HG03439 (cell line): ENCODE data around the gene UGT2B10.

Source experiments
- ATAC-seq: cut with Tn5 transposase; IDR thresholded peaks from one replicate; pipeline ENCODE4 v1.9.1; 2021; ENCODE audit warnings: mild to moderate bottlenecking, moderate library complexity; ENCODE audit not compliant: unreplicated experiment

The UGT2B10 gene

DNA sequence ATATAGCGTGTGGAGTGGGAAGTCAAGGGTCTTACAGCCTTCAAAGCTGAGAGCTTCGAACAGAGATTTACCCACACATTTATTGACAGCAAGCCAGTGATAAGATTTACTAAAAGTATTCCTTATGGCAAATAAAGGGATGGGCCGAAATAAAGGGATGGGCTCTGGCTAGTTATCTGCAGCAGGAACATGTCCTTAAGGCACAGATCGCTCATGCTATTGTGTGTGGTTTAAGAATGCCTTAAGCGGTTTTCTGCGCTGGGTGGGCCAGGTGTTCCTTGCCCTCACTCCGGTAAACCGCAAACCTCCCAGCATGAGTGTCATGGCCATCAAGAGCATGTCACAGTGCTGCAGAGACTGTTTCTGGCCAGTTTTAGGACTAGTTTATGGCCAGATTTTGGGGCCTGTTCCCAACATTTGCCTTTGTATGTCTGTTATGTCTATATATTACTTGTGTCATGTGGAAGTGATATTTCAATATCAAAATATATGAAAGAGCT, 53.5 kb downstream of the UGT2B10 start:
- no peak for ATAC-seq

DNA sequence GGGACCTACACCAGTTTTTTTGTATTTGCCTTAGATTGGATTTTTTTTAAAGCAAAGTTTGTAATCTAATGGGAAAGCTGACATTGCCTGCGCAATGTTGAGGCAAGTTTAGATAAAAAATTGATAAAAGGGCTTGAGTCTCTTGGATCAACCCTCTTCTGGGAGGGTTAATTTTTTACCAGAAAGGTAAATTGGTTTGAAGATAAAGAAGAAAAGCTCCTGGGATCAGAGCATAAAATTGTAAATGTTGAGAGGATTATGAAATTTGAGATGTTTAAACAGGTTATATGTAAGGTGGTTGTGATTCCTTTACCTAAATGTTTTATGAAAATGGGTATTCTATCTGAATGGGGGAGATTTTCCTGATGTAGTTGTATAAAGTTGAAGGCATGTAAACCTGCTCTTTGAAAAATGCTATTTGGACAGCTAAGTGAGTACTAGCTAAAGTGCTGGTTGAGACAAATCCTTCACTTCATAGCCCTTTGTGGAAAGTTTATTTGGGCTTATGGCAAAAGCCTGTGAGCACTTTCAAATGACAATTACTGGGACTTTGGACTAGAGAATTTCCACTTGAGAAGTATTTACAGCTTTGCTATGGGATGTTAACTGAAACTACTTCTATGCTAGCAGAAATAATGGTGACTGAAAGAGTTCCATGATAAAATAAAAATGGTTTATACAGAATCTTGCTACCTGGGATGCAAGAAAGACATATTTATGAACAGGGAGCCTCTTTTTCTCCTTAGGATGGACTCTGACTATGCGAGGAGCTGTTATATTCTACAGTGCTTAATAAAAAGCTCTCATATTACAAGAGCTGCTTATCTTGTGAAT, 56.2 kb downstream of the UGT2B10 start:
- no peak for ATAC-seq

DNA sequence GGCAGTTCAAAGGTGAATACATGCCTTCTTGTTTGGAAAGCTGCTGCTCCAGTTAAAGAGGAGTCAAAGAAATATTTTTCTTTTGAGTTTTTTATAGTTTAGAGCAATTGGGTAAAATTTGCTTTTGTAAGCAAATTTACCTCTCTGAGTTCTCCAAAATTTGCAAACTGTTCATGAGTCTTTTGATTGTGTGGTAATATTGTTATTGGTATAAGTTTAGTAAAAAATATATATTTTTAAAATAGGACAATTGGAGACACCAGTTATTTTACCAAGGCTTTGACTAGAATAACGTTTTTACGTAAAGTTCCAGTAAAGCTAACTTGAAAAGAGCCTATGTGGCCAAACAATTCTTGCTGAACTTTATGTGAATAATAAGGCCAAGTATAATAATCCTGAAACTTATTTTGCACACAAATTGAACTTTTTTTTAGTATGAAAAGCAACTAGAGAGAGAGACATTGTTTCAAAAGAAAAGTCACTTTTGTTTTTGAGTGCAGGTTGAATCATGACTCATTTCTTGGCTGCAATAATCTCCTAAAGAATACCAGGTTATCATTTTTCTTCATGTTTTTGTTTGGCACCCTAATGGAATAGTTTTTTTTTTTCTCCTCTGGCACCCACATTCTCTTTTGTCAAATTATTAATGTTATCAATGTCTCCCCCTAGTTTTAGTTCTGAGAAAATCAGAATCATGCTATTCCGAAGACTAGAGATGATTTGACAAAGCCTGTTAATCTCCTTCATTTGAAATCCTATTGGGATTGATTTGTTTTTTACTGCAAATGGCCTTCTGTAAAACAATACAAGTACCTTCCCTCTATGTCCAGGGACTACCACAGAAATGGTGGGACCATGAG, 57.1 kb downstream of the UGT2B10 start:
- ATAC-seq, result no peak

DNA sequence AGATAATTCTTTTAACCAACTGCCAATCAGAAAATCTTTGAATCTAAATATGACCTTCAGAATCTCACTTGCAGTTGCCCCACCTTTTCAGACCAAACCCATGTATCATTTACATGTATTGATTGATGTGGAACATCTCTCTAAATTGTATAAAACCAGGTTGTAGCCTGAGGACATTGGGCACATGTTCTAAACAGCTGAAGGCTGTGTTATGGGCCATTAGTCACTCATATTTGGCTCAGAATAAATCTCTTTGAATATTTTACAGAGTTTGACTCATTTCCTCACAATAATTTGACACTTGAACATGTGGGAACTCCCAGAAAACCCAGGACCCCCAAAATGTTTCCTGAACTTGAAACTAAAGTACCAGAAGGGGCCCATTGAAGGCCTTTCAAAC, 58.7 kb downstream of the UGT2B10 start:
- no peak for ATAC-seq

DNA sequence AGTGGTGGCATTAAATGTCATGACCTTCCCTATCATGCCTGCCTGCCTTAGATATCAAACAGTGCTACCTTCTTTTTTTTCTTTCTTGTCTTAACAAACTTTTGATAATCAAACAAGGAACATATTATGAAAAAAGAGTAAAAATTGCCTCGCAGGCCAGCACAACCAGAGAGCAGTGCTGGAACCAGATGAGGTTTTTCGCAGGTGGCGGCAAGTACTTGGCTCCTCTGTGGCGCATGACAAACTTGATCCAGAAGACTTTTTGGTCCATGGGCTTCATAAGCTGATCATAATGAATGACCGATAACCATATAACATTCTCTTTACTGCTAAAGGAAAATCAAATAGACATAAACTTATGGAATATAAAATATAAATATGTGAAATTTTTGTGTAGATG, 61.8 kb downstream of the UGT2B10 start:
- no peak for ATAC-seq

DNA sequence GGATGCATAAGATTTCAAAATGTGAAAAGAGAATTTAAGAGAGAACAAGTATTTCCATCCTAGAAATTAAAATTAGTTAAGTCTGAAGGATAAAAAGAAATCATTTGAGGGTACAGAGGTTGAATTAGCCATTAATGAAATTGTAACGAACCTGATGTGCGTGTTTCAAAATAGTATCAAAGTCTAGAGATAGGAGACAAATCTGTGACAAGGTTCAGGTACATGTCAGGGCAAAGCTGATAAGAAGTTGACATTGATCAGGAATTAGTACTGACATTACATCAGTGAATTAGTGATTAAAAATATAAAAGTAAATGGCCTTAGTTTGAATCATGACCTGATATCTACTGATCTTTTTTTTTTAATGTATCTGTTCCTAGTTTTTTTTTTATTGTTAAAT, 62.3 kb downstream of the UGT2B10 start:
- no peak for ATAC-seq
